Endothelial cell (in vitro differentiated cells): ENCODE data around the gene CAPZB. TPM values are rescaled to one million over a fixed set of nuclear protein-coding genes. Genes with fewer than 3 reads are reported as not detected.

Experiments used
- DNase-seq: peaks from one replicate; pipeline ENCODE4 v3.0.0; 2021; ENCODE audit warnings: low spot score
- H3K27ac Mint-ChIP-seq: one replicate; pipeline ENCODE4 v1.8.0; 2021; ENCODE audit warnings: mixed read lengths, inconsistent platforms; ENCODE audit not compliant: unreplicated experiment
- H3K27me3 Mint-ChIP-seq: one replicate; pipeline ENCODE4 v1.8.0; 2021; ENCODE audit warnings: mild to moderate bottlenecking, moderate library complexity, mixed read lengths, inconsistent platforms; ENCODE audit not compliant: unreplicated experiment
- H3K36me3 Mint-ChIP-seq: one replicate; pipeline ENCODE4 v1.8.0; 2021; ENCODE audit warnings: mild to moderate bottlenecking, low read depth, mixed read lengths, inconsistent platforms; ENCODE audit not compliant: unreplicated experiment
- H3K4me1 Mint-ChIP-seq: one replicate; pipeline ENCODE4 v1.8.0; 2021; ENCODE audit warnings: mild to moderate bottlenecking, mixed read lengths, inconsistent platforms; ENCODE audit not compliant: unreplicated experiment
- H3K4me3 Mint-ChIP-seq: one replicate; pipeline ENCODE4 v1.8.0; 2021; ENCODE audit warnings: mild to moderate bottlenecking, mixed read lengths, inconsistent platforms; ENCODE audit not compliant: unreplicated experiment
- H3K9me3 Mint-ChIP-seq: one replicate; pipeline ENCODE4 v1.8.0; 2021; ENCODE audit warnings: mixed read lengths, inconsistent platforms; ENCODE audit not compliant: unreplicated experiment
- CTCF ChIP-seq: fragments of 200-600 bp; sonication (generic); IDR thresholded peaks from one replicate; pipeline ENCODE4 v1.5.0; 2021; ENCODE audit warnings: antibody characterized with exemption; ENCODE audit not compliant: unreplicated experiment
- total RNA-seq: library from RNA; stranded (reverse); fragmentation: NEBNext Ultra II Directional; extraction: Animal tissue kit (Norgen Biotek cat#: 25700); gene quantifications from one replicate; pipeline ENCODE4 v1.2.1, GENCODE V29; 2021; ENCODE audit not compliant: unreplicated experiment

The CAPZB gene
- total RNA-seq, 1 donor from 2014 or later = 414 TPM

DNA sequence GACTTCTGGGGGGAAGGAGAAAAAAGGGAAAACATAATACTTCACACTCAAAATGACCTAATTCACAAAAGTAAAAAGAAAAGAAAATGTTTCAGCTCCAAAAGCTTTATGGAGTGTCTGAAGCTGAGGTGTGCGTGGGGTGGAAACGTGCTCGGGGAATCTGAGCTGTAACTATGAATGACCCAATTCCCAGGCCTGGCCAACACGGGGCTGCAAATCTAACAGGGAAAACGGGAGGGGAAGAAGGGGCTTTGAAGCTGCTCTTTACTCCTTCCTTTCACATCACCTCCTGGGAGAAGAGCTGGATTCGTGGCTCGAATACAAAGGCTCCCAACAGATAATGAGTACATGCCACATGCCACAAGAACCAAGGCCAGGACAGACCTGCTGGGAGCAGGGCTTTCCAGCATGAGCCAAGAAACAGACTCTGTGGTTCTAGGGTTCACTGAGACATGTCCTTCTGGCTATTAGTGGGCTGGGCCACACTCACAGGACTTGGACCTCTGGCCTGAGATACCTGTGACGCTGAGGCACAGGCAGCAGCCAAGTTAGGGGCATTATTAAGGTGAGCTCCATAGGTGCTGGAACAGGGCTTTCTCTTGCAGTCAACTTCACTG, 121.7 kb downstream of the CAPZB start:
- TF ChIP-seq CTCF = no peak

DNA sequence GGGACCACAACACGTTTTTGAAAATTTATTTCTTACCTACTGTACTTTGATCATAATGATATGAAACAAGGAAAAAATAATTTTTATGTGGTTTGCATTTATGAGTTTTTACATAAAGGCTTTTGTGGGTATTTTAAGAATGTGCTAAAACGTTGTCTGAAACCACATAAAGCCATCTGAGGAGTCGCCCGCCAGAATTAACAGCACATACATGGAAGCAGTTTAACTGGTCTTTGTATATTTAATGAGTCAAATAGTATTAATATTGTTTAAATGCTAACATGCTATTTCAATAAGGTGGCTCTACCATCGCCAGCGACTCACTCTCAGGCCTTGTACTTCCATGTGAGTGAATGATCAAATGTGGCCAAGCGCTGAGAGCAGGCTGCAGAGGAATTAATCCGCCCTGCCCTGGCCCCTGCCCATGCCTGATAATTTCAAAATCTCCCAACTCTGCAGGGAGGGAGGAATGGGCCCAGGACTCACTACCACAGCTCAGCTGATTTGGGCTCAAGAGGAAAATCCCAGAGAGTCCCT, 123.7 kb downstream of the CAPZB start:
- Mint-ChIP-seq H3K36me3 (peaks cover 16% of the 10 kb centered on the region), H3K9me3 (no peaks in the 10 kb centered on the region), H3K4me3 (no peak overlapping the region), H3K4me1 (no peaks in the 10 kb centered on the region), H3K27me3 (peaks cover 11% of the 10 kb centered on the region), H3K27ac (no peak overlapping the region)
- no peak for TF ChIP-seq CTCF
- no peak for DNase-seq

More for the DNA sequence above, 121.7 kb downstream of the CAPZB start:
- Mint-ChIP-seq H3K4me3 (no peak overlapping the region), H3K36me3 (peaks cover 10% of the 10 kb centered on the region), H3K4me1 (no peaks in the 10 kb centered on the region), H3K27ac (no peak overlapping the region), H3K9me3 (no peaks in the 10 kb centered on the region), H3K27me3 (peaks cover 6% of the 10 kb centered on the region)
- DNase-seq = no peak

DNA sequence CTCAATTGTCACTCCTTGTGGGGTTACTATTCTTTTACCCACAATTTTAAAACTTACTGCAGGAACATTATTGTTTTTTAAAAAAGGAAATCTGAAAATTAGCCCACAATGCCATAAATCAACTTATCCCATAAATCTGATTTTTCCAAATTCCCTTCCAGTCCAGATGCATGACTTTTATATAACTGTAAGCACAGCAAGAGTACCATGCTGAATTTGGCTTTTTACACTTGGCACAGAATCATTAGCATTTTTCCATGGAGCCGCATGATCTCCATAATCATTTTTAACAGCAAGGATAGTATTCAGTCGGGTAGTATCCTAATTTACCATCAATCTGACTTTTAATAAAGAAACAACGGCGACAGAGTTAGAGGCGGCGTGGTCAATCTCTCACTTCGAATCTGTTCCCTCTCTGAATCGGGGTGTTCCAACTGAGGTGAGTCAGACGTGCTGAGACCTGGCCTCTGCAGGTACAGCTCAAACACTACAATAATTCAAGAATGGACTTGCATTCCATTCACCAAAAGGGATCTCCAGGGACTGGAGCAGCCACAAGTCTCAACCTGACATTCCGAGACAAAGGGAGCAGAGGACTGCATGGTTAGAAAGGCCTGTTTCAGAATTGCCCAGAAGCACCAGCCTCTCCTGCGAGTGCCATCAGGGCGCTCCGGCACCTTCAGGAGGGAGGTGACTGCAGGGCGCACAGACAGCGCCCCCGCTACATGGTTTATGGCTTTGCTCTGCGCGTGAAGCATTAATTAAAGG, 124.3 kb downstream of the CAPZB start:
- no peak for TF ChIP-seq CTCF
- Mint-ChIP-seq H3K4me1 (no peaks in the 10 kb centered on the region), H3K9me3 (no peaks in the 10 kb centered on the region), H3K36me3 (peaks cover 16% of the 10 kb centered on the region), H3K4me3 (no peak overlapping the region), H3K27ac (no peak overlapping the region), H3K27me3 (peaks cover 11% of the 10 kb centered on the region)
- no peak for DNase-seq

DNA sequence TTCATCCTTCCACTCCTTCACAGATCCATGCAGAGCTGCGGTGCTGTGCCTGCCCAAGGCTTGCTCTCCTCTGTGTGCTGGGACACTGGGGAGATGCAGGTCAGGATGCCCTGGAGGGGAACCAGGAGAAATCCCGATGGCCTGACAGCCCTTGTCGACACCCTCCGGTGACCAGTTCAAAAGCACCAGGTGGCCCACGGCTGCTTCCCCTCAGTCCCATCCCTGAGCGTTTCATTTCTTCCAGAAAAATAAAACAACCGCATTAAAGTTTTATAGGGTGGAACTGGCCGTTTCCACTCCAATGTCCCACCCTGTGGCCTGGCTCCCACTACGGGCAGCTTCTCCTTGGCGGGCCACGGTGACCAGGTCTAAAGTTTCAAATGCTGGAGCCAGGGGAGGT, 124.9 kb downstream of the CAPZB start:
- H3K4me1 Mint-ChIP-seq = no peaks in the 10 kb centered on the region
- H3K36me3 Mint-ChIP-seq = peaks cover 21% of the 10 kb centered on the region
- H3K27me3 Mint-ChIP-seq = peaks cover 8% of the 10 kb centered on the region

More for the DNA sequence above, 124.9 kb downstream of the CAPZB start:
- Mint-ChIP-seq H3K4me3 (no peak overlapping the region), H3K9me3 (no peaks in the 10 kb centered on the region), H3K27ac (no peak overlapping the region)
- TF ChIP-seq CTCF = no peak
- DNase-seq = no peak
